Ureter (tissue), 1 donor: ENCODE results near the gene DNM3. TPM values are rescaled to one million over a fixed set of nuclear protein-coding genes. Genes with fewer than 3 reads are reported as not detected.

Experiments
- DNase-seq: peaks from one replicate; pipeline ENCODE4 v3.0.0-alpha.2; 2020; ENCODE audit warnings: low spot score
- total RNA-seq: library from RNA; stranded (reverse); gene quantifications from one replicate; pipeline ENCODE4 v1.2.4, GENCODE V29; 2023
- donor health status: DM: yes; HTN: yes; CAD: no.

Gene DNM3
- total RNA-seq, 1 donor from 2014 or later = 7.9 TPM

DNA sequence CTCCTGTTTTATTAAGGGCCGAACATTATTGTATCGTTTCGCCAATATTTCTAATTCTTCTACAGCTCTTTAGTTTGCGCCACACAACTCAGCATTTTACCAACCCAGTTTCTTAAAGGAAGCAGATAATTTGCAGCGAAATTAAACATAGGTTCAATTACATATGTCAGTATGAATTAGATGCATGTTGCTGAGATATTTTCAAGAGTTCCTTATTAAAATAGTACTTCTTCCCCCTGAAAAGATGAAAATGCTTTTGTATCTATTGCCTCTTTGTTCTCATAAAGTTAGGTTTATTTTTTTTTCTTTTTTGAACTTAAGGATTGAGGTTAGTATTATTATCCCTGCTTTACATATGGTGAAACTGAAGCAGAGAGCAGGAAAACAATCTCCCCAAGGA, 395.7 kb downstream of the DNM3 start:
- no peak for DNase-seq

- DNase-seq = no peak
Measured at GRCh38 chr1:172238158-172238557, 396.9 kb downstream of the DNM3 start.

GRCh38 chr1:172238965-172239364, 397.7 kb downstream of the DNM3 start:
- DNase-seq = no peak

DNA sequence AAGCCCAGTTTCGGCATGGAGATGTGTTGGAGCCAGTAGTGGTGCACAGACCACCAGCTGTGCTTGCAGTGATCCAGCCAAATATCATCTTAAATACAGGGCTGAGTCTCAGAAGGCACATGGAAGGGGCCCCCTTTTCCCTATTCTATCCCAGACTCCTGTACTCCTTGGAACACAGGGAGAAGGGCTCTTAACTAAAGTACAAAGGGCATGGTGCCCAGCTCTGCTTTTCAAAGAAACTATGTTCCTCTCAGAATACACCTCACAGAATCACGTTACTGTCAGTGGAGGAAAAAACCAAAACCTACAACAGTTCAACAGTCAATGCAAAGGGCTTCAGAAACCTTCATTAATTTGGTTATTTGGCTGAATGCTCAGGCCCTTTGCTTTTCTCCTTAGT, 398.6 kb downstream of the DNM3 start:
- DNase-seq = no peak

DNA sequence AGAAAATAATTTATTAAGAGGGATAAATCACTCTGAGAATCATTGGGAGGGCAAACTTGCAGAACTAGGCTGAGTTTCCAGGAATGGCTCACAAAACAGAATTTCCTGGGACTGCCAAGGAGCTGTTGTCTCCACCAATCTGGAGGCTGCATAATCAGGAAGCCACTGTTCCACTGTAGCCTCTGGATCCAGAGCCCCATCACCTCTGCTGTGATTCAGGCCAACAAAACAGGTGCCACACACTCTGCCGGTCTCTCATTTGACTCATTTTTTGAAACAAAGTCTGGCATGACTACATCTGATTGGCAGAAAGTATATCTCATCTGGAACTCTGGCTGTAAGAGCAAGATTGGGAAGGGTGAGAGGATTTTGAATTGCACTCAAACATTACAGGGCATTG, 400.2 kb downstream of the DNM3 start:
- DNase-seq = no peak

- no peak for DNase-seq
Measured at GRCh38 chr1:172244865-172245264, 403.6 kb downstream of the DNM3 start.

DNA sequence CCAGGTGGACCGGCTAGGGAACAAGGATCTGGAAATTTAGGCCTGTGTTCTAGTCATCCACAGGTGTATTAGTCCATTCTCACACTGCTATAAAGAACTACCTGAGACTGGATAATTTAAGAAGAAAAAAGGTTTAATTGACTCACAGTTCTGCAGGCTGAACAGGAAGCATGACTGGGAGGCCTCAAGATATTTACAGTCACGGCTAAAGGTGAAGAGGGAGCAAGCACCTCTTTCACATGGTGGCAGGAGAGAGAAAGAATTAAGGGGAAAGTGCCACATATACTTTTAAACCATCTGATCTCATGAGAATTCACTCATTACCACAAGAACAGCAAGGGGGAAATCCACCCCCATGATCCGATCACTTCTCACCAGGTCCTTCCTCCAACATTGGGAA, 404.5 kb downstream of the DNM3 start:
- DNase-seq = no peak

- DNase-seq = no peak
Measured at GRCh38 chr1:172246521-172247390, 405.5 kb downstream of the DNM3 start.

DNA sequence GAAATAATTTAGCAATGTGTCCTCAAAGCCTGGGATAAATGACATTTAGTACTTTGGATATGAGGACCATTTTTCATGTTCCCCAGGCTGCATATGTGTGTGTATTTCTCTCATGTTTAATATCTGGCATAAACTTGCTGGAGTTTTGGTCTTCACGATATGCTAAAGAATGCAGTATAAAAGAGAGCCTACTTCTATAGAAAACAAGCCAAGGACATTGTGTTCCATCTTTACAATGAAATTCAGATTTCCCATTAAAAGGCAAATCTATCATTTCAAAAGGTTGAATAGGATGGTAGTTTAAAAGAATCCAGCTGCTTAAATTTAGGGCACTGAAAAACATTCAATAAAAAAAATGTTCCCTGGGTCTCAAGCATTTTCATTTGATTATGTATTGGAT, 410.2 kb downstream of the DNM3 start:
- no peak for DNase-seq

- DNase-seq = no peak
Measured at GRCh38 chr1:172252321-172252720, 411.0 kb downstream of the DNM3 start.

DNA sequence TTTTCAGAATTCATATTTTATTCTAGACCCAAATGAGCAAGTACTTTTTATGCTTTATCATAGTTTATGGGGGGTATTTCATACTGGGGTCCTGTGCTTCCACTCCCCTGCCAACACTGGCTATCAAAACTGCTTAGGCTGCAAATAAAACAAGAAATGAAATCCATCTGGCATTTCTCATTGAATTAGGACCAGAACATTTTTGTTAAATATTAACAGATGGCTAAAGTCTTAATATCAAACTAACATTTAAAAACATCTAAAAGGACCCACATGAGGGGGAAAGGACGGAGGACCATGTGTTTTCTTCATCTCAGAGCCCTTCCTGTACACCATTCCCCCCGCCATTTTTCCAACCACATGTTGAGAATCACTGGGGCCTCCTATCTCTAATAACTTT, 411.7 kb downstream of the DNM3 start:
- DNase-seq = no peak

- DNase-seq = no peak
Measured at GRCh38 chr1:172254521-172255222, 413.4 kb downstream of the DNM3 start.

DNA sequence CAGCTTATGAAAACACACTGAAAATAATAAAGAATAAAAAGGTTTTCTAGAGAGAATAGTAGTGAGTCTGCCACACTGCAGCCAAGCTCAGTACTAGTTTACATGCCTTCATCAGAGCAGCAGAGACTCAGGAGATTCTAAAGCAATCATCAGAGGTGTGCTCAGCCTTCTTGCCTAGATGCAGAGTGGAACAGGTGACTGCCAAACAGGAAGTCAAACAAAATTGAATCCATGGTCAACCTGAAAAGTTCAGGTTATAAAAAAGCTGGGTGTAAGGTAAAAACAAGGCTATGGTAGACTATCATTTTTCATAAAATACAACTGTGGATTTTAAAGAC, 413.9 kb downstream of the DNM3 start:
- no peak for DNase-seq

DNA sequence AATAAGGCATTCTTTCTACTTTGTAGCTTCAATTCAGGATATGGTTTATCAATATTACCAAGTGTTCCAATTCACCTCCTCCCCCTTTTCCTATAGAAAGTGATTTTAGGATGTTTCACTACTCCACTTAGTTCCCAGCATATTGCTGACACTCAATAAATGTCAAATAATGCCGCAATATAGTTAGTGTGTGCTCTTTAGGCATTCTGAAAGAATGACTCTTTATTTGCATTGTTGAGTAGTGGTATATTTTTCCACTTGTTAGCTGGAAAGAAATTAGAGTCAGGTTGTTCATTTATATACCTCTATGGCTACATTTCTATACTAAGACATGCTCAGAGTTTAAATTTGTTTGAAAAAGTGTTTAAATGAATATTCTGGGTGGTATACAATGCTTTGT, 424.6 kb downstream of the DNM3 start:
- DNase-seq = no peak

- DNase-seq = no peak
Measured at GRCh38 chr1:172266528-172267174, 425.4 kb downstream of the DNM3 start.

DNA sequence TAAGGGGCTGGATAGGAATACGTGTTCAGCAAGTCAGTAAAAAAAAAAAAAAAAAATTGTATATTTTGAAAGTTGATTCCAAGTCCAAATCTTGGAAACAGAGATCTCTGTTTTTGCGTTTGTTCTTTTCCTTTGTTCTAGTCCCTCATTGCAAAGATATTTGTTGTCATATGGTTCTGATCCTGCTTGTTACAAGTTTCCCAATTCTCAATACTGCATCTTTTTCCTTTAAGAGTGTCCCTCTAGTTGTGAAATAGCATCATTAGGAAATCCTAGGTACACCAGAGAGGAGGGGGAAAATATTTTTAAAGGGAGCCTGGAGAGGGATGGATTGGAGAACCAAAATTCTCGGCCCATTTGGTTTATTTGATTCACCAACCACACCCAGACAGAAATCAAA, 426.9 kb downstream of the DNM3 start:
- DNase-seq = no peak

DNA sequence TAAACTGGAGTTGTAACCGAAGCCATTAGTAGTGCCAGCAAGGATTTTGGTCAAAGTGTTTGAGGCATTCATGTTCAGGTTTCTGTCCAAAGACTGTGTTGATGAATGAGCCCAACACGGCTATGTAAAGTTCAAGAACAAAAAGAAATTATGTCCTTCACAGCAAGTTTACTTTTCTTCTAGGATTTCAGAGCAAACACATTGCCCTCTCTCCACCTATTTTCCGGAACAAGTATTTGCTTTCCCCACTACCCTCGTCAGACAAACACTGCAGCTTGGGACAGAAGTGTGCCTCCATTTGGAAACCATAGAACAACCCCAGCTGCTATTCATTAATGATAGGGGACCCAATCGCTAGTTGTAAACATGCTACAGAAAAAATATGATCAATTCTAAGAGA, 427.8 kb downstream of the DNM3 start:
- DNase-seq = no peak

DNA sequence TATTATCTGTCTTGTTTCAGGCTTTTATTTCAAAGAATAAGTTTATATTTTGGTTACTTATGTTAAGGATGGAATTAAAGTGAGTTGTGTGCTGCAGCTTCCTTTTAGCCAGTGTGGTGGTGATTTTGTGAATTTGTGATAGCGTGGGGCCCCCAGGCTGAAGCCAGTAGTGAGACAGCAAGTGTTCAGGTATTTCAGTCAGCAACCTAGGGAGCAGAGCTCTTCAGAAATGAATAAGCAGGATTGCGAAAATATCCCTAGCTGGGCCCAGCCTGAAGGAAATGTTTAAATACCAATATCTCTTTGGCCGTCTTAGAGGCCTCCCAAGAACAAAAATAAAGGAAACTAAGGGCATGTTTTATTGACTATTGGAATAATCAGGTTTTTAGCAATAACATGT, 428.3 kb downstream of the DNM3 start:
- no peak for DNase-seq

DNA sequence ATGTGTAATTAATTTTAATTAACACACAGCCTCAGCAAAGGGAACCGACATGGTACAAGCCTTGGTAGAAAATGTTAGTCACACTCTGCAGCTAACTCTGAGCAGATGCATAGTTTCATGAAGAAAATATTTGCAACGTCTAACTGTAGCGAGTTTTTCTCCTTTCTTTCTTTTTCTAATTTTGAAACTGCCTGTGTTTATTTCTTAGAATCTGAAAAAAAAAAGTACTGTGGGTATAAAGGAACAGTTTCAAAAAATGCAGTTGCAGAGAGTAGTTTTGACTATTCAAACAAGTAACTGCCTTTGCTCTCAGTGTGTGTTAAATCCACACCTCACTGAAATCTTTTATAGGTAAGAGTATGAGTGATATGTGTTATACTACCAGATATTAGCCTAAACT, 429.3 kb downstream of the DNM3 start:
- DNase-seq = no peak

- DNase-seq = no peak
Measured at GRCh38 chr1:172272087-172272486, 430.8 kb downstream of the DNM3 start.

DNA sequence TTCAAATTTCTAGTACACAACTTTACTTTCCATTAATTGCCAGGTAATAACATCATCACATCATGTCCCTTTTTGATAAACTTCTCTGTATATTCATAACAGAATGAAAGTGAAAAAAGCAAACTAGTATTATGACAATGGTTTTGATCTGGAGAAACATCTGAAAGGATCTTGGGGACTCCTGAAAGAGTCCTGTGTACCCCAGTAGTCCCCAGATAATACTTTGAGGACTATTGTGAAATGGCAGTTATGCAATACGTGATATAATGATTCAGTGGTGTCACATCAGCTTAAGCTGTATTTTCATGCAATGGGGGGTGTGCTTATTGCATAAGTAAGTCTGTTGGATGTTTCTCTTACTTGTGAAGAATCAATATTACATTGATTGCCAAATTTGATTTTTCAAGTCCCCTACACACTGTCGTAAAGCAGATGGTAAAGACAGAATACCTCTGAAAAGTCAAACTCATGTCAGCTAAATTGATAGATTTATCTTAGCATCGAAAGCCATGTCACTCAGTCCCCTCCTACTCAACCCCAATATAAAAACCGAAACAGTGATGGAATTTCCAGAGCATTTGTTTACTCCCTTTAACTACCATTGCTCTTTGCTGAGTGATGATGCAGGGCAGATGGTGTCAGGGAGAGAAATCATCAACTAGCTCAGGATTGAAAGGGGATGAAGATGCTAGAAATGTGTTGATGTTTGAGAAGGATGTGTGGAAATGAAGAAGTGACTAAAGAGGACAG, 432.5 kb downstream of the DNM3 start:
- no peak for DNase-seq

- DNase-seq = no peak
Measured at GRCh38 chr1:172275478-172275877, 434.2 kb downstream of the DNM3 start.
